ENCODE data around the gene XG. TPM values are rescaled to one million over a fixed set of nuclear protein-coding genes. Genes with fewer than 3 reads are reported as not detected.

XG gene
- total and polyA plus RNA-seq, 2 of the 8 experiments (the other 6 are each of a cell fraction or from before 2014, with no cell fraction given), result 0.33 to 0.78 TPM

DNA sequence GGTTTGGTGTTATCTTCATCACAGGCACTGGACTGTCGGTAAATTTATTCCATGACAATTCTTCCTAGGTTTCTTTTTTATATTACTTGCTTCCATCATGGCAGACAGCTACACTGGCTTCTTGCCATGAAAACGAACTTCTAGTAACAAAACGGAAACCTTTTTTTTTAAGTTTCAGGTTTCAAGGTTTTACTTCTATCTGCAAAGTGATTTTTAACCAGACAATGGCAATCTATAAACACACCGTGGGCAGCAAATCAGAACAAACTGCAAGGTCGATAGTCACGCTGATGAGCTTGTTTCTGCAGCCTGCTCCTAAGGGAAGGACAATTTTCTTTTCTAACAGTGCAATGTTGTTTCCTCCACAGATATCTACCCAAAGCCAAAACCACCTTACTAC lies 29.9 kb downstream of the XG start:
- ChIA-PET POLR2A (ENCODE audit: partially characterized antibody) (interaction anchor here (1.2 kb wide), 1 partner anchor 19 kb away, joined by 3 read pairs; no protein-coding TSS in a partner anchor), CTCF (ENCODE audit: partially characterized antibody) (no interaction called here)
- Histone ChIP-seq H3K4ac (replicated peaks; ENCODE audit: insufficient read length, low read depth, low read length) (no peak overlapping the region), H2BK12ac (ENCODE audit: low read depth, low read length) (no peak overlapping the region), H4K8ac (ENCODE audit: extremely low read depth, insufficient read depth, low read length) (no peak overlapping the region), H2BK120ac (replicated peaks; ENCODE audit: low read depth, low read length) (no peak overlapping the region), H4K20me1 (replicated peaks in 1 of 2; ENCODE audit: control insufficient read depth in 1 of 2, insufficient read depth in 2 of 2, low read length in 2 of 2) (no peaks in the 10 kb centered on the region), H3K79me1 (ENCODE audit: low read depth, low read length) (no peaks in the 10 kb centered on the region), H3K23ac (ENCODE audit: insufficient read length) (no peak overlapping the region), H3K23me2 (ENCODE audit: low read depth, low read length) (no peaks in the 10 kb centered on the region), H2BK15ac (ENCODE audit: low read length) (no peak overlapping the region), H3K27ac (ENCODE audit: low read depth, low read length) (no peak overlapping the region), H3K27me3 (replicated peaks in 1 of 4; ENCODE audit: control insufficient read depth in 3 of 4, extremely low read depth in 1 of 4, insufficient read depth in 3 of 4, low read length in 3 of 4) (no peaks in the 10 kb centered on the region), H2AFZ (ENCODE audit: low read length) (no peak overlapping the region), H4K91ac (replicated peaks; ENCODE audit: insufficient read length, low read length) (no peak overlapping the region), H3K14ac (ENCODE audit: insufficient read length) (no peak overlapping the region), H3K4me2 (ENCODE audit: insufficient read depth in 1 of 2, low read depth in 2 of 2, low read length in 2 of 2) (peak overlapping the region in 1 of 2 experiments; percentile 1; a peak in 1 of 4 replicates), H3K56ac (replicated peaks; ENCODE audit: insufficient read length, low read depth, low read length) (no peak overlapping the region), H2BK5ac (ENCODE audit: low read depth, low read length) (peak overlapping the region; percentile 35; the same call in 1 of the 2 replicates), H3K36me3 (ENCODE audit: control insufficient read depth in 2 of 4, insufficient read depth in 4 of 4, low read length in 3 of 4) (no peaks in the 10 kb centered on the region), H2BK20ac (ENCODE audit: low read length) (no peak overlapping the region), H3K4me3 (ENCODE audit: extremely low read depth in 1 of 4, insufficient read depth in 2 of 4, low read depth in 3 of 4, low read length in 4 of 4) (no peak overlapping the region), H2AK5ac (ENCODE audit: low read depth, low read length) (no peak overlapping the region), H3K79me2 (ENCODE audit: control insufficient read depth in 1 of 2, insufficient read depth in 2 of 2, low read length in 2 of 2) (no peaks in the 10 kb centered on the region), H3K18ac (ENCODE audit: extremely low read depth, low read length) (no peak overlapping the region; the same call in 1 of the 2 replicates), H3K9me3 (ENCODE audit: insufficient read depth in 2 of 2, low read depth in 1 of 2, low read length in 1 of 2) (no peaks in the 10 kb centered on the region), H4K5ac (ENCODE audit: insufficient read length, low read depth, low read length) (peak overlapping the region; percentile 75), H3K9ac (replicated peaks in 1 of 4; ENCODE audit: extremely low read depth in 1 of 4, low read depth in 3 of 4, low read length in 3 of 4) (no peak overlapping the region), H3K4me1 (replicated peaks in 1 of 4; ENCODE audit: control insufficient read depth in 3 of 4, insufficient read depth in 4 of 4, low read length in 3 of 4) (peaks cover 0 to 11% (median 7%) of the 10 kb centered on the region in 4 experiments; a peak in 4 of 7 replicates)
- DNase-seq (ENCODE audit: low read depth in 1 of 2, low spot score in 2 of 2) (no peak), FAIRE-seq (no peak)
- TF ChIP-seq CHD1 (IDR thresholded peaks at IDR 0.05; ENCODE audit: low read depth, low read length) (no peak), TAF1 (IDR thresholded peaks at IDR 0.05; ENCODE audit: low read depth, low read length) (no peak), SIN3A (conservative IDR thresholded peaks at IDR 0.05 in 1 of 2, IDR thresholded peaks at IDR 0.05 in 1 of 2; ENCODE audit: low read depth in 1 of 2, low read length in 2 of 2) (no peak), SP4 (IDR thresholded peaks at IDR 0.05; ENCODE audit: low read length) (no peak), KDM1A (IDR thresholded peaks at IDR 0.05; ENCODE audit: borderline replicate concordance, low read length) (no peak), BCL11A (IDR thresholded peaks at IDR 0.05; ENCODE audit: low read depth in 2 of 2, low read length in 2 of 2) (no peak), RFX5 (IDR thresholded peaks at IDR 0.05; ENCODE audit: borderline replicate concordance, low read depth, low read length) (no peak), POLR2AphosphoS5 (IDR thresholded peaks at IDR 0.05; ENCODE audit: low read depth, low read length) (no peak)
- 61% methylated on average over 6 of the region's 6 CpGs; no CpG with 5 or more reads in 1 of the 2 experiments for WGBS, 2 experiments (ENCODE audit: extremely low coverage in 1 of 2, insufficient coverage in 1 of 2, insufficient read length in 1 of 2, insufficient replicate concordance in 2 of 2, low coverage in 1 of 2, low lambda C conversion rate in 2 of 2, missing lambda C conversion rate in 1 of 2)
